Daoy (cell line): ENCODE measurements around the gene SLC24A1. TPM values are rescaled to one million over a fixed set of nuclear protein-coding genes. Genes with fewer than 3 reads are reported as not detected.
A peak's percentile ranks its signal among the peaks of the same experiment; 100 is the strongest.
"Not testable (repeated sequence)": the region's sequence is repeated elsewhere in the genome, so short reads cannot be mapped to it uniquely, and the experiment has no call there.

ENCODE experiments used
- DNase-seq: peaks from one replicate; pipeline ENCODE4 v3.0.0-alpha.2; 2015; ENCODE audit warnings: low read depth
- total RNA-seq: library from RNA; depleted of rRNA; stranded (reverse); fragments of >200 nt; shearing (Covaris generic); gene quantifications from 2 replicates; pipeline ENCODE4 v1.2.3, GENCODE V29; 2014; rRNA removed

Gene SLC24A1
- 1.8 and 2.9 TPM in 2 replicates for total RNA-seq

GRCh38 chr15:65621638-65622037, at the start of gene SLC24A1:
TSS of gene SLC24A1 (plus strand) at chr15:65621938. CDS start at chr15:65624081, 2,143 bp downstream.
- DNase-seq, result no peak

GRCh38 chr15:65571971-65572370, 49.8 kb upstream of the SLC24A1 start:
- no peak for DNase-seq

GRCh38 chr15:65576664-65577063, 45.1 kb upstream of the SLC24A1 start:
- peak; percentile 25 for DNase-seq

- no peak for DNase-seq
Measured at GRCh38 chr15:65577129-65577996, 44.4 kb upstream of the SLC24A1 start.

GRCh38 chr15:65578904-65579728, 42.6 kb upstream of the SLC24A1 start:
- DNase-seq, result no peak

GRCh38 chr15:65579762-65580161, 42.0 kb upstream of the SLC24A1 start:
- DNase-seq, result no peak

- DNase-seq, result peak; percentile 11
Measured at GRCh38 chr15:65580287-65580686, 41.5 kb upstream of the SLC24A1 start.

- DNase-seq, result peak; percentile 40
Measured at GRCh38 chr15:65583701-65584100, 38.0 kb upstream of the SLC24A1 start.

- no peak for DNase-seq
Measured at GRCh38 chr15:65584241-65584640, 37.5 kb upstream of the SLC24A1 start.

GRCh38 chr15:65587094-65587493, 34.6 kb upstream of the SLC24A1 start:
- DNase-seq, result no peak

- no peak for DNase-seq
Measured at GRCh38 chr15:65595960-65596359, 25.8 kb upstream of the SLC24A1 start.

- no peak for DNase-seq
Measured at GRCh38 chr15:65598468-65598867, 23.3 kb upstream of the SLC24A1 start.

GRCh38 chr15:65599677-65600076, 22.1 kb upstream of the SLC24A1 start:
- DNase-seq, result no peak

GRCh38 chr15:65603134-65603533, 18.6 kb upstream of the SLC24A1 start:
- no peak for DNase-seq

- DNase-seq, result no peak
Measured at GRCh38 chr15:65603559-65603958, 18.2 kb upstream of the SLC24A1 start.

- peak; percentile 98 for DNase-seq
Measured at GRCh38 chr15:65610871-65611718, 10.6 kb upstream of the SLC24A1 start, which contains the start of gene INTS14. TSS of gene INTS14 (minus strand) at chr15:65611131. CDS start at chr15:65607380, 3,751 bp downstream.

- no peak for DNase-seq
Measured at GRCh38 chr15:65611888-65612615, 9.7 kb upstream of the SLC24A1 start.

- DNase-seq, result no peak
Measured at GRCh38 chr15:65612616-65612946, 9.2 kb upstream of the SLC24A1 start.

GRCh38 chr15:65612949-65613744, 8.6 kb upstream of the SLC24A1 start:
- no peak for DNase-seq

- not testable (repeated sequence) for DNase-seq
Measured at GRCh38 chr15:65615887-65616286, 5.9 kb upstream of the SLC24A1 start.
